Gastrocnemius medialis (tissue), 4 donors: ENCODE measurements around the gene MAPK6. TPM values are rescaled to one million over a fixed set of nuclear protein-coding genes. Genes with fewer than 3 reads are reported as not detected.

Experiments
- ATAC-seq, 2 donors: fragments of 150-250 bp; one replicate each; pipeline ENCODE4 v1.9.1; 2016
- DNase-seq, 2 donors: peaks; one replicate each; pipeline ENCODE4 v3.0.0-alpha.2; 2019
- H3K27ac ChIP-seq, 4 donors: fragments of 200-600 bp; sonication (generic); 1 replicate in 1 of 4; 2 replicates in 3 of 4; pipeline ENCODE4 v1.5.1; 2016 to 2018; ENCODE audit warnings: mild to moderate bottlenecking in 2 of 4, moderate library complexity in 1 of 4
- H3K27me3 ChIP-seq, 3 donors: fragments of 200-600 bp; sonication (generic) in 2 of 3; 1 replicate in 1 of 3; 2 replicates in 2 of 3; pipeline versions ENCODE4 v1.5.1 to v1.6.0; 2016 to 2019; ENCODE audit warnings: mild to moderate bottlenecking in 1 of 3, moderate library complexity in 1 of 3
- H3K36me3 ChIP-seq, 2 donors: fragments of 200-600 bp; sonication (generic) in 1 of 2; one replicate each; pipeline ENCODE4 v1.5.1; 2017 to 2018
- H3K4me1 ChIP-seq, 2 donors: fragments of 200-600 bp; sonication (generic) in 1 of 2; one replicate each; pipeline ENCODE4 v1.5.1; 2016 to 2017; ENCODE audit warnings: mild to moderate bottlenecking in 2 of 2
- H3K4me3 ChIP-seq, 4 donors: fragments of 200-600 bp; sonication (generic) in 3 of 4; 1 replicate in 1 of 4; 2 replicates in 3 of 4; pipeline ENCODE4 v1.5.1; 2016 to 2019; ENCODE audit warnings: mild to moderate bottlenecking in 2 of 4
- H3K9me3 ChIP-seq, 3 donors: fragments of 200-600 bp; sonication (generic) in 2 of 3; 1 replicate in 1 of 3; 2 replicates in 2 of 3; pipeline ENCODE4 v1.5.1; 2016 to 2019
- POLR2A ChIP-seq, 2 donors: fragments of 450-650 bp; IDR thresholded peaks; one replicate each; pipeline ENCODE4 v1.6.1; 2017; ENCODE audit warnings: antibody characterized with exemption in 2 of 2, mild to moderate bottlenecking in 2 of 2, moderate library complexity in 2 of 2
- in situ Hi-C, 4 donors: fragments of 200-750 bp; cut with MboI; loops; one replicate each; pipeline versions ENCODE4 v1.15.0 to v1.8.0; 2017; ENCODE audit warnings: low sequenced_read_pairs in 4 of 4
- intact Hi-C: fragments of 100-400 bp; cut with DNase I; formaldehyde crosslinking; loops from one replicate; pipeline ENCODE4 v1.15.1; 2023; ENCODE audit warnings: low total_unique reads
- total RNA-seq, 4 donors: library from RNA; depleted of rRNA; stranded (reverse); fragments of >200 nt; gene quantifications; one replicate each; pipeline versions ENCODE4 v1.1.0 to v1.2.3, GENCODE V29; 2016
- TF ChIP-seq, protein P1 (sequence below), 5 experiments: fragments of 450-650 bp in 3 of 5; fragments of 200-600 bp in 2 of 5; sonication (generic) in 2 of 5; IDR thresholded peaks in 4 of 5; conservative IDR thresholded peaks in 1 of 5; 1 replicate in 4 of 5; 2 replicates in 1 of 5; pipeline ENCODE4 v1.5.1; 2016 to 2019; ENCODE audit warnings: antibody characterized with exemption in 5 of 5, mild to moderate bottlenecking in 3 of 5, moderate library complexity in 3 of 5

The MAPK6 gene
- total RNA-seq, 4 donors from 2014 or later: 47.6 to 84.4 (median 56.4) TPM

DNA sequence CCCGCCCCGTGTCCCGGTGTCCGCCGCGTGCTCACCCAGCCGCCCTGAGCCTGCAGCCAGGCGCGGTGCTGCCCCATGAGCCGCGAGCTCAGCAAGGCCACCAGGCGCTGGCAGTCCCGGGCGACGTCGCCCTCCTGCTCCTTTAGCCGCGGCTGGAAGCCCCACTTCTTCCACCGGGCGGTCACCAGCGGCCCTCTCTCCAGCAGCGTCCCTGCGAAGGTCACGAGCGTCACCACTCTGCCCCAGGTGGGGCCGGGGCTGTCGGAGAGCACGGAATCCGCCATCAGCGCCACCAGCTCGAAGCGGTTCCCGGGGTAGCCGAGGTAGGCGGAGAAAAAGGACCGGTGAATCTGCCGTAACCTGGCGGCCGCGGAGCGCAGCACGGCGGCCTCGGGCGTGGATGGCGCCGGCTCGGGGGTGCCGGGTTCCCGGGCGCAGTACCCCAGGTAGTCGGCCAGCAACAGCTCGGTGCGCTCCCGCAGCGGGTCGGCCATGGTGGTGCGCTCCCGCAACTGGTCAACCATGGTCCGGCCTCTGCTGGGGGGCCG is 93.3 kb downstream of the MAPK6 start:
- in situ Hi-C loops: no loop called here
- H3K27ac ChIP-seq: no peak overlapping the region
- peak overlapping the region; percentile 5 to 30 (median 16) for H3K4me3 ChIP-seq
- ATAC-seq (no peak), DNase-seq (no peak)
- H3K4me1 ChIP-seq: no peaks in the 10 kb centered on the region
- H3K36me3 ChIP-seq: no peaks in the 10 kb centered on the region
- peaks cover 18 to 31% (median 22%) of the 10 kb centered on the region in 3 donors for H3K27me3 ChIP-seq
- intact Hi-C loops: no loop called here
- no peaks in the 10 kb centered on the region for H3K9me3 ChIP-seq
- no peak for TF ChIP-seq POLR2A (IDR thresholded peaks at IDR 0.05)
- TF ChIP-seq, protein P1, sequence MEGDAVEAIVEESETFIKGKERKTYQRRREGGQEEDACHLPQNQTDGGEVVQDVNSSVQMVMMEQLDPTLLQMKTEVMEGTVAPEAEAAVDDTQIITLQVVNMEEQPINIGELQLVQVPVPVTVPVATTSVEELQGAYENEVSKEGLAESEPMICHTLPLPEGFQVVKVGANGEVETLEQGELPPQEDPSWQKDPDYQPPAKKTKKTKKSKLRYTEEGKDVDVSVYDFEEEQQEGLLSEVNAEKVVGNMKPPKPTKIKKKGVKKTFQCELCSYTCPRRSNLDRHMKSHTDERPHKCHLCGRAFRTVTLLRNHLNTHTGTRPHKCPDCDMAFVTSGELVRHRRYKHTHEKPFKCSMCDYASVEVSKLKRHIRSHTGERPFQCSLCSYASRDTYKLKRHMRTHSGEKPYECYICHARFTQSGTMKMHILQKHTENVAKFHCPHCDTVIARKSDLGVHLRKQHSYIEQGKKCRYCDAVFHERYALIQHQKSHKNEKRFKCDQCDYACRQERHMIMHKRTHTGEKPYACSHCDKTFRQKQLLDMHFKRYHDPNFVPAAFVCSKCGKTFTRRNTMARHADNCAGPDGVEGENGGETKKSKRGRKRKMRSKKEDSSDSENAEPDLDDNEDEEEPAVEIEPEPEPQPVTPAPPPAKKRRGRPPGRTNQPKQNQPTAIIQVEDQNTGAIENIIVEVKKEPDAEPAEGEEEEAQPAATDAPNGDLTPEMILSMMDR (IDR thresholded peaks at IDR 0.05 in 4 of 5, conservative IDR thresholded peaks at IDR 0.05 in 1 of 5): no peak

DNA sequence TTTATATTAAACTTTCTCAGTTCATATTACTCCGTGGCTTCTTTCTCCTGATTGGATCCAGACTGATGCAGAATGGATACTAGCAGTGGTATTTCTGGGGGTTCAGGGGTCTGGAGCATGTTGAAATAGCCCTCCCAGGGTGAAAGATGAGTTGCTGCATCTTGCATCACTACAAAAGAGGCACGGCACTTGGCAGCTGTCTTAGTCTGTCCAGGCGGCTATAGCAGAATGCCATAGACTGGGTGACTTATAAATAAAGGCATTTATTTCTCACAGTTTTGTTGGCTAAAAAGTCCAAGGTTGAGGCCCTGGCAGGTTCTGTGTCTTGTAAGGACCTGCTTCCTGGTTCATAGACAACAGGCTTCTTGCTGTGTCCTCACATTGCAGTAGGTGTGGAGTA is 94.2 kb downstream of the MAPK6 start:
- no peak for DNase-seq
- intact Hi-C loops: no loop called here
- in situ Hi-C loops: no loop called here
- Histone ChIP-seq H3K27ac (no peak overlapping the region), H3K4me3 (no peak overlapping the region), H3K36me3 (no peaks in the 10 kb centered on the region), H3K4me1 (no peaks in the 10 kb centered on the region), H3K9me3 (no peaks in the 10 kb centered on the region), H3K27me3 (peaks cover 18 to 31% (median 22%) of the 10 kb centered on the region in 3 donors)
- no peak for TF ChIP-seq POLR2A (IDR thresholded peaks at IDR 0.05)
- no peak for ATAC-seq

DNA sequence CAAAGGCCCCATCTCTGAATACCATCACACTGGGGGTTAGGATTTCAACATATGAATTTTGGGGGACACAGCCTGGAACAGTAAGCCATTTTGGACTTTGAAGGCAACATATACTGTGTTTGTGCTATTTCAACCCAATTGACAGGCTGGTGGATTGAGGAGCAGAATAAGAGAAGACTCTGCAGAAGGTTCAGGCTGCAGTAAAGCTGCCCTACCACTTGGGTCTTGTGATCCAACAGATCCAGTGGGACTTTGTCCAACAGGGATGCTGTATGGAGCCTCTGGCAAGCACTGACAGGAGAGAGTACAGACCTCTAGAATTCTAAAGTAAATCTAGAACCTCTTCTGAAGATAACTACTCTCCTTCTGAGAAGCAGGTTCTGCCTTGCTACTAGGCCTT is 94.7 kb downstream of the MAPK6 start:
- DNase-seq (no peak), ATAC-seq (no peak)
- H3K36me3 ChIP-seq: no peaks in the 10 kb centered on the region
- no peaks in the 10 kb centered on the region for H3K4me1 ChIP-seq
- intact Hi-C loops: no loop called here
- H3K4me3 ChIP-seq: no peak overlapping the region
- TF ChIP-seq POLR2A (IDR thresholded peaks at IDR 0.05): no peak
- TF ChIP-seq, protein P1 (IDR thresholded peaks at IDR 0.05 in 4 of 5, conservative IDR thresholded peaks at IDR 0.05 in 1 of 5): no peak
- in situ Hi-C loops: no loop called here
- H3K27me3 ChIP-seq: peaks cover 18 to 31% (median 22%) of the 10 kb centered on the region in 3 donors
- H3K9me3 ChIP-seq: no peaks in the 10 kb centered on the region
- H3K27ac ChIP-seq: no peak overlapping the region

DNA sequence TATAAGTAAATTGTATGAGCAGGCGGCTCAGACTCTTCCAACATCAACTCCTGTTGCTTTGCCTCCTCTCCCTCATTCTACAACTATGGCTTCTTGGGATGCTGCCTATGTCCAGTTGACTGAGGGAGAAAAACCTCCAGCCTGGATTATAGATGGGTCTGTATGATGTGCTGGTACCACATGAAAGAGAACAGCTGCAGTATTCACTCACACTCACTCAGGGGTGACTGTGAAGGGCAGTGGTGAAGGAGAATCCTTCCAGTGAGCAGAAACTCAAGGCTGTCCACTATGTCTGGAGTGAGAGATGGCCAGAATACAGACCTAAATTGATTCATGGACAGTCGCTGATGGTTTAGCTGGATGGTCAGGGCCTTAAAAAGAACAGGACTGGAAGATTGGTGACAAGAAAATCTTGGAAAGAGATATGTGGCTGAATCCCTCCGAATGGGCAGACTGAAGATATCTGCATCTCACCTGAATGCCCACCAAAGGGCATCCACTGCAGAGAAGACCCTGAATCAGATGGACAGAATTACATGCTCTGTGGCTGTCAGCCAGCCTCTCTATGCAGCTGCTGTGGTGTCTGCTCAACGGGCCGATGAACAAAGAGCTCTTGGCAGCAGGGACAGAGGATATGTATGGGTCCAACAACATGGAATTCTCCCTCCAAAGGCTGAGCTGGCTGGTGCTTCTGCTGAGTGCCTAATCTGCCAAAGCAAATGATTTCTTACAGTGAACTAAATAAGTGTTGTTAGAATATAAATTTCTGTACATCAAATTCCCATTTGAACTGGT is 95.4 kb downstream of the MAPK6 start:
- intact Hi-C loops (no loop called here), in situ Hi-C loops (no loop called here)
- H3K36me3 ChIP-seq: no peaks in the 10 kb centered on the region
- no peak for TF ChIP-seq POLR2A (IDR thresholded peaks at IDR 0.05)
- TF ChIP-seq, protein P1 (IDR thresholded peaks at IDR 0.05 in 4 of 5, conservative IDR thresholded peaks at IDR 0.05 in 1 of 5): no peak
- no peaks in the 10 kb centered on the region for H3K4me1 ChIP-seq
- peaks cover 18 to 29% (median 22%) of the 10 kb centered on the region in 3 donors for H3K27me3 ChIP-seq
- ATAC-seq: no peak
- H3K4me3 ChIP-seq: no peak overlapping the region
- no peak overlapping the region for H3K27ac ChIP-seq
- H3K9me3 ChIP-seq: no peaks in the 10 kb centered on the region
- DNase-seq: no peak

- no peak for DNase-seq
- intact Hi-C loops (no loop called here), in situ Hi-C loops (no loop called here)
- no peaks in the 10 kb centered on the region for H3K9me3 ChIP-seq
- no peaks in the 10 kb centered on the region for H3K36me3 ChIP-seq
- ATAC-seq: no peak
- no peaks in the 10 kb centered on the region for H3K4me1 ChIP-seq
- no peak overlapping the region for H3K27ac ChIP-seq
- H3K4me3 ChIP-seq: no peak overlapping the region
- peaks cover 9 to 17% (median 13%) of the 10 kb centered on the region in 3 donors for H3K27me3 ChIP-seq
- no peak for TF ChIP-seq POLR2A (IDR thresholded peaks at IDR 0.05)
- TF ChIP-seq, protein P1 (IDR thresholded peaks at IDR 0.05 in 4 of 5, conservative IDR thresholded peaks at IDR 0.05 in 1 of 5): no peak
Observed at GRCh38 chr15:52115598-52116427, 96.8 kb downstream of the MAPK6 start.
